GM18502 (cell line): ENCODE data around the gene CAMKMT.
"Not testable (repeated sequence)": the region's sequence is repeated elsewhere in the genome, so short reads cannot be mapped to it uniquely, and the experiment has no call there.

Source experiments
- ATAC-seq: cut with Tn5 transposase; IDR thresholded peaks from one replicate; pipeline ENCODE4 v1.9.1; 2021; ENCODE audit warnings: mild to moderate bottlenecking; ENCODE audit not compliant: unreplicated experiment, poor library complexity

Gene CAMKMT

DNA sequence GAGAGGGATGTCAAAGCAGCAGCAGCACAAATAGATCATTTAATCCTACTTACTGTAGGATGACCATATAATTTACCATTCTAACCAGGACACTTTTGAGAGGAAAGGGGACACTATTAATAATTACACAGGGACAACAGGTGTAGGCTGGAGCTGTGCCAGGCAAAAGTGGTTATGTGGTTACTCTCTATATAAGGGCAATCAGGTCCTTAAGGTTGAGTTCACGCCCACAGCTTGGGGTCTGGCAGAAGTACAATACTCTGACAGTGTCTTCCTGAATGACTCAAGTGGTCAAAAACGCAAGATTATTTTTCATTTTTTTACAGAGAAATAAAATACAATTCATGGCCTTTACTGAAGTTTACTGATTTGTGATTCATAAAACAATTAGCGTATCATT lies 3.2 kb upstream of the CAMKMT start:
- no peak for ATAC-seq

DNA sequence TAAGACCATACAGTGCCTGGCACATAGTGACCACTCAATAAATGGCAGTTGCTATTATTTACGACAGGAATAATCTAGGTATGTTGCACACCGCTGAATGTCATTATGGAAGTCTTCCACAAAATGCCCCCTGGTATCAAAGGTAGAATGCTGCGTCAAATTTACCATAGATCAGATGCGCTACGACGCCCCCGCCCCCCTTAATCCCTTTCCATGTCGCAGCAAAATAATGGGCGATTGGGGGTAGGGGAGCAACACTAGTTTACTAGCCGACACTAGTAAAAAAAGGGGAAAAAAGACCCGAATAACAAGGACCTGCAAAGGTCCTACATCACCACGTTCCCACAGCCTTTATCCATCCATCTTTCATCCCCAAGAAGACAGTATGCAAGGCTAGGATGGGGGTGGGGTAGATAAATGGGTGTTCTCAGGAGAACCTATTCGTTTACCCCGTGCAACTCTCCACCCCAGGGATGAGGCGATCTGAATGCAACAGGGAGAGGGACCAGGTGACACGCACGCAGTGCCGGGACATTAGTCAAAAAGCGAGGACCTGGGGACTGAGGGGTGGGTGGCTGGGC lies 908 bp upstream of the CAMKMT start:
- ATAC-seq, result no peak

DNA sequence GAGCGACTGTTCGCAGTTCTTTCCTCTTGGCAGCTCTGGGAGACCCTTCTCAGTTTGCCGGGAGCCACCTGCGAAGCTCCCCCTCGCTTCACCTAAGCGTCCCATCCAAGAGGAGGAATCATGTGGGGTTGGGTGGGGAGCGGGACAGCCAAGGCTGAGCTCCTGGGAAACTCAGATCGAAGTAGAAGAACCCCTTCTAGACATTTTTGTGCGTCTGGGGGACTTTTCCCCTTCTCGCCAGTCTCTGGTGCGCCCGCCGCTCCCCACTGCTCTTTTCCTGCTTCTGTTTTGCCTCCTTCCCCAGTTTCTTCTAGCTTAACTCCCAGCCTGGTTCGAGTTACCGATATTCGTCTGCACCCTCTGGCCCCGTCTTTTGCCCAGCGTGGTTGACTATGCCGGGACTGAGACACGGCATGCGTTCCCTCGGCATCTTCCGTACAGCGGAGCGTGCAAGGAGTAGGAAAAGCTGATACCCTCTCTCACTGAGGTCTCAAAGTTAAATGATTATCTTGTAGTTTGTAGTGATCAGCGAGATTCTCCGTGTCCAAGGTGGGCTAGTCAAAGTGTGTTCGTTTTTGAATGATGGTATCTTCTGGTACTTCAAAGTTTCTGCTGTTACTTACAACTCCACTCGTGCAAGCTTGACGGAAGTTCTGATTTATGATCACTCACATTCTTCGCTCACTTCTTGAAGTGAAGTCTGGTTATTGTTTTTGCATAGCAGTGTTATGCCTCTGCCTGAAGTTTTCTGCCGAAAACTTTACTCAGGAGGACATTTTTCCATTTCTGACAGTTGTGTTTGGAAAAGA lies 664 bp downstream of the CAMKMT start:
- peak; percentile 34 for ATAC-seq

DNA sequence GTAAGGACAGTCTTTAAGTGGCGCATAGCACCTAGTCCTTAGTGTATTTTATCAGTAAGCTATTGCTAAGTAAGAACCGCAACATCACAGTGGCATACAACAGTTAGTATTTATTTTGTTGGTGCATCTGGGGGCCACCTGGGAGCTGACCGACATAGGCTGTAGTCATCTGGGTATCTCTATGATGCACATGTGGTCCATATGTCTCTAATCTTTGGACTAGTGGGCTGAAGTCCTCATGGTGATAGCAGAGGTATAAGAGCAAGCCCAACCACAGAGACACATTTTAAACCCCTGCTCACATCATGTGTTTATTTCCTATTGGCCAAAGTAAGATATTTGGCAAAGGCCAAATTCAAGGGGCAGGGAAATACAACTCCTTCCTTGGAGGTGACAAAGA lies 2.9 kb downstream of the CAMKMT start:
- ATAC-seq, result no peak

DNA sequence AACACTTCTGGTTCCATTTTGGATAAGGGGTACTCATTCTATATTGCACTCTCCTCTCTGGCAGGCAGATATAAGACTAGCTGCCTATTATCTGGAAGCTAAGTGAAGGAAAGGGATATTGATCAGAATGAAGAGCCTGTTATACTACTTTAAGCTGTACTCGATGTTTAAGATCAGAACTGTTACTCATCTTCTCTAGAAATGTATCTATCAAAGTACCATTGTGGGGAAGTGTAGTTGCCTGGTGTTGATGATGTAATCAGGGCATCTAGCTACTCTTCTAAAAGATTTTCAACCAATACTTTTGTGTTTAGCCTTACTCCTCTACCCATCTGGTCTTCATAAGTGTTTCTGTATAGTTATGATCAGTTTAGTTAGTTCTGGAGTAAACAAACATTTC lies 5.8 kb downstream of the CAMKMT start:
- ATAC-seq, result no peak

DNA sequence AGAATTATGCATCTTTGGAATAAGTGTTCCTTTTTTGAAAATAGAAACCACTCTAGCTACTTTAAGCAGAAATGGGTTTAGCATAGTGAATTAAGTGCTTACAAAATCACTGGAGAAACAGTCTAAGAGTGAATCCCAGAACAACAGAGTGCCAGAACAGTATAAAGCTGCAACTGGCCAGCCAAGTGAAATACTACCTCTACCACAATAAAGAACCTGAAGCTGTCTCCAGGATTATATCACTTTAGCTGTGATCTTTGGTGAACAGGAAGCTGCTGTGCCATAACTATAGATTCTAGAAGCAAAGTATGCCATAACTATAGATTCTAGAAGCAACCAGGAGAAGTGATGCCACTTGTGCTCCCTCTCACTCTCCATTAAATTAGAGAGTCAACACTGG lies 7.6 kb downstream of the CAMKMT start:
- ATAC-seq, result no peak

DNA sequence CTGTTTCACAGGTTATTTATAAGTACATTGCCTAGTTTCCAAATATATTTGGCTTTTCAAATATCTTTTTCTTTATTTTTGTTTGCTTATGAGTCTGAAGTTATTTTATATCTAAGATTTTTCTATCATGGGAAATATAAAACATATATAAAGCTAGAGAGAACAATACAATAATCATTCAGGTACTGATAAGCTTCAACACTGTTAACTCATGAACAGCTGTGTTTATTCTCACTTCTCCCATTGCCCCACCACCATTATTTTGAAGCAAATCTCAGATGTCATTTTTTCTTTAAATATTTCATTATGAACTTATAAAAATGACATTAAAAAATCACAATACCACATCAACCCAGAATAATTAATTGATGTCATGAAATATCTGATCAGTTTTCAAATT lies 9.7 kb downstream of the CAMKMT start:
- no peak for ATAC-seq

DNA sequence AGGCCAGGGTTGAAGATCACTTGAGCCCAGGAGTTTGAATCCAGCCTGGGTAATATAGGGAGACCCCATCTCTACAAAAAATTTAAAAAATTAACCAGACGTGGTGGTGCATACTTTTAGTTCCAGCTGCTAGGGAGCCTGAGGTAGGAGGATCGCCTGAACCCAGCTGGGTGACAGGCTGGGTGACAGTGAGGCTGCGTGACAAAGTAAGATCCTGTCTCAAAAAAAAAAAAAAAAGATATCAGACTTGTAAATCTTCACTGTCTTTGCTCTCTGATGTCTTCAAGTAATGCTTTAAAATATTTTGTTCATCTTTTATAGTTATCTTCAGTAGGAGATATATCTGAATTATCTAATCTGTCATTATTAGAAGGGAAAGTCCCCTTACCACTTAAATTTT lies 10.5 kb downstream of the CAMKMT start:
- no peak for ATAC-seq

DNA sequence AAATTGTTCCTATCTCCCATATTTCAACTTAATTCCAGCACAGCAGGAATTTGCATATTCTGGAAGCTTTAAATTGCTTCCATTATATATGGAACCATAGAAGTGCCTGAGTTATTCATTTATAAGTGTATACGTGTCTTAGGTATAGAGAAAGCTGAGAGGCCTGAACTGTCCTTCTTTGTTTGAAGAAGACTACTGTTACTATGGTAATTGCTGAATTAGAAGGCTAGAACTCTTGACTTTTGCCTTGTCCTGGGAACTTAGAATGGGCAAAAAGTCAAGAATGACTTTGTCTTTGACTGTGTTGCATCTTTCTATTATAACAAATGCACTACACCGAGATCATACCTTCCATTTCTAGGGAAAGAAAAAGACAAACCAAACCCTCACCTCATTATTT lies 15.7 kb downstream of the CAMKMT start:
- no peak for ATAC-seq

DNA sequence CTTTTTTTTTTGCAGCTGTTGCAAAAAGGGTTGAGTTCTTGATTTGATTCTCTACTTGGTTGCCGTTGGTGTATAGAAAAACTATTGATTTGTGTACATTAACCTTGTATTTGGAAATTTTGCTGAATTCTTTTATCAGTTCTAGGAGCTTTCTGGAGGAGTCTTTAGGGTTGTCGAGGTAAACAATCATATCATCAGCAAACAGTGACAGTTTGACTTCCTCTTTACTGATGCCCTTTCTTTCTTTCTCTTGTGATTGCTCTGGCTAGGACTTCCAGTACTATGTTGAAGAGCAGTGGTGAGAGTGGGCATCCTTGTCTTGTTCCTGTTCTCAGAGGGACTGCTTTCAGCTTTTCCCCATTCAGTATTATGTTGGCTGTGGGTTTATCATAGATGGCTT lies 23.5 kb downstream of the CAMKMT start:
- ATAC-seq, result not testable (repeated sequence)

DNA sequence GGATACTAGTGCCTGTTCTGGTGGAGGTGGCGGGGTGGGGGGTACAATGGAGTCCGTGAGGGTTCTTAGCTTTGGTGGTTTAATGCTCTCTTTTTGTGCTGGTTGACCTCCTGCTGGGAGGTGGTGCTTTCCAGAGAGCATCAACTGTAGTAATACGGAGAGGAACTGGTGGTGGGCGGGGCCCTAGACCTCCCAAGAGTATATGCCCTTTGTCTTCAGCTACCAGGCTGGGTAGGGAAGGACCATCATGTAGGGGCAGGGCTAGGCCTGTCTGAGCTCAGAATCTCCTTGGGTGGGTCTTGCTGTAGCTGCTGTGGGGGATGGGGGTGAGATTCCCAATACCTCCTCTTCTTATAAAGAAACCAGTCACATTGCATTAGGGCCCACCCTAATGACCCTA lies 27.1 kb downstream of the CAMKMT start:
- ATAC-seq, result no peak

DNA sequence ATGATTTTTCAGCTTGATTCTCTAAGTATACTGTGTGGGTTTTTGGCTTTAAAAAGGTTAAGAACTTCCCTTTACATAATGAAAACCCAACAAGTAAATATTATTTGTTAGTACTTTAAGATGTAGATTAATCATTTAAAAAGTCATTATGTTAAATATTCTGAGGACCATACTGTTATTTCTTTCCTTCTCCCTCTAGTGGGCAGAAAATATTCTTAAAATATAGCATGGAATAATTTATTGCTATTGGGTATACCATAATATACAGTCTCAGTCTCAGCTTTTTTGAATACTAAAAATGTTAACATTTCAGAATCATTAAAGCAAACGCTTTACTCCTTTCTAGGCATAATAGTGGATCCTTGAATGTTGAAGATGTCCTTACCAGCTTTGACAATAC lies 28.1 kb downstream of the CAMKMT start:
- ATAC-seq, result no peak

DNA sequence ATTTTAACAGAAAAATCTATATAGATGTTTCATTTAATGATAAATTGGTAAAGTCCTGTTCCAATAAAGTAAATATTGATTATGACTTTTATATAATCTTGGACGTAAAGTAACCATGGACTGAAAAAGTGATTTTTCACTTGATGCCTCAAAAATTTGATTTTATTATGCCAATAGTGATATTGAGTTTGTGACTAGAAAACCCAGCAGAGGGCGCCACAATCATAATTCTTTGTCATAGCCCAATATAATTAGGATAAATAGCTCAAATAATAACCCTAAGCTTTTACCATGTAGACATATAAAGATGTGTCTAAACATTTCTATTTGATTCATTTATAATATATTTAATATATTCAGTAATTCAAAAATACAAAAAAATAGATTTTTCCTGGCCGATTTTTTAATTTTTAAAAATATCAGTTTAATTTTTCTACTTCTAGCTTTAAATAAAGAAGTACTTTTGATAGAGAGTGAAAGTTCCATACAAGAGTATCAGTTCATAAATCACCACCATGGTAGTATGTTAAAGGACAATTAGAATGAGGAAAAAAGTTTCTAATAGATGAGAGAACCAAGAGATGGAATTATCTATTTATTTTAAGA lies 30.7 kb downstream of the CAMKMT start:
- no peak for ATAC-seq

DNA sequence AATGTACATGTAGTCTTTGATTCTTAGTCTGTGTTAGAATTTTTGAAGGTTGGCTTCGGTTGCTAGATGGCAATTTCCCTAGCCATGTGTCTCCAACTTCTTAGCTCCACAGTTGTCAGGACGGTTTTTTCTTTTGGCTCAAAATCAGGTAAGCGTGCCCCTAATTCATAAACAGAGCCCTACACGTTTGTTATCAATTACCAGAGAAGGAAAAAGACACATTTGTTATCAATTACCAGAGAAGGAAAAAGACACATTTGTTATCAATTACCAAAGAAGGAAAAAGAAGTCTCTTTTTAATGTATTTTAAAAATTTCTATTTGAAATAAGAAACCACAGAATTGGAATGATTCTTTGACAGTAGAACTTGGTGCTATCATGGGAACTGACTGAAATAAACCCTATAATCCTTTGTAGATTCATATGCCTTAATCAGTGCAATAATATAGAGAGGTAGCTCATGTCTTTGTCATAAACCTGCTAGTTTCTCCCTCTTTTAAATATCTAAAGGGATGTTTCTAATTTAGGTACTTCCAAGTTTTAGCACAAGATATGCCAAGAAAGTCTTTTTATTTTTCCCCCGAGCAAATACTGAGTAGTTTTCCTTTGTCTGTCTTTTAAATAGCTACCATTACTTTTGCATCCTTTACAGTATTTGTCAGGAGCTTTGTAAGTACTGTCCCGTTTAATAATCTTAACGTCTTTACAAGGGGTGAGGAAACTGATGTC lies 35.9 kb downstream of the CAMKMT start:
- ATAC-seq, result no peak

DNA sequence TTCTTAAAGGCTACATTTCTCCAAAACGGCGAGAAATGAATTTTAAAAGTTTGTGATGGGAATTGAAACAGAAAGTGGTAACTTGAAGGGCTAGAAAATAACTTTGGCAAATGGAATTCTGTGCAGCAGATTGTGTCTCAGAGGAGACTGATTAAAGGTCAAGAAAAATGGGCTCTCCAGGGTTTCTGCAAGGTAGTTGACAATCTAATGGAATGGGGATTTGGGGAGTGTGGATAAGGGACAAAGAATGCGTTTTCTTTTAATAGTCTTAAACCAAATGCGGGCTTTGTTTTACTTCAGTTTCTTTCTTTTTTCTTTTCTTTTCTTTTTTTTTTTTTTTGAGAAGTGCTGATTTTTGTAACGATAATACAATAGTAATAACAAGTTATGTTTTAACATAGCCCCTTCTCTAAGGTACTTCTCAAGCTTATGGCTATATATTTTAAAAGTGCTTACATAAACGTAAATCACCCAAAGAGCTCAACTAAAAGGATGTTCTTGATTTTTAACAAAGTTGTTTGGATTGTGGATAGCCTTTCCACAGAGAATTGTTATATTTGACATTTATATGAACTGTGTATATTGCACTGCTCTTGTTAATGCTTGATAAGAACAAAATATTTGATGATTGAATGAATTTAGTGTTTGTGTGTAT lies 36.6 kb downstream of the CAMKMT start:
- ATAC-seq, result no peak

DNA sequence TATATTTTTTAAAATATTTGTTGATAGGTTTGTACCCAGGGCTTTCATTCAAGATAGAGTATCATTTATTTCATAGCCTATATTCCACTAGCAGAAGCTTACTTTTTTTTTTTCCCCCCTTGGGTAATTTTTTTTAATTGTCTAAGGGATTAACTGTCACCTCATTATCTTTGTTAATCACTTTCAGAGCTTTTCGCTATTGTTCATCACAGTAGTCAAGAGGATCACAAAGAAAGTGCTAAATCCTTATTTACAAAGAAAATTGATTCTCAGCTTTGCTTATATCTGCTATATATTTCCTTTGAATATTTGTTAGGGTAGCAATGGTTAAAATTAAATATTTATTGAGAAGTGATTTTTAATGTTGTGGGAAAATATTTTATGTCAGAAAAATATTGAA lies 59.0 kb downstream of the CAMKMT start:
- ATAC-seq, result no peak

DNA sequence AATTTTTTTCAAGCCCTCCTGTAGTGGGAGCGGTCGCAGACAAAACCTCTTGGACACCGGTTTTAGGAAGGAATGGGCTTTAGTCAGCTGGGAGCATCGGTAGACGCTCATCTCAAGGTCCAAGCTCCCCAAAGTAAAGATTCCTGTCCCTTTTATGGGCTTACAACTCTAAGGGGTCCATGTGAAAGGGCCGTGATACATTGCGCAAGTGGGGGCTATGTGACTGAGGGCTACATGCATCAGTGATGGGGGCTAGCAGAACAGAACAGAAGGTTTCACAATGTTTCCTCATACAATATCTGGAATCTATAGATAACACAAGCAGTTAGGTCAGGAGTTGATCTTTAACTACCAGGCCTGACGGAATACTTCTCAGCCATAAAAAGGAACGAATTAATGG lies 62.5 kb downstream of the CAMKMT start:
- ATAC-seq, result no peak

DNA sequence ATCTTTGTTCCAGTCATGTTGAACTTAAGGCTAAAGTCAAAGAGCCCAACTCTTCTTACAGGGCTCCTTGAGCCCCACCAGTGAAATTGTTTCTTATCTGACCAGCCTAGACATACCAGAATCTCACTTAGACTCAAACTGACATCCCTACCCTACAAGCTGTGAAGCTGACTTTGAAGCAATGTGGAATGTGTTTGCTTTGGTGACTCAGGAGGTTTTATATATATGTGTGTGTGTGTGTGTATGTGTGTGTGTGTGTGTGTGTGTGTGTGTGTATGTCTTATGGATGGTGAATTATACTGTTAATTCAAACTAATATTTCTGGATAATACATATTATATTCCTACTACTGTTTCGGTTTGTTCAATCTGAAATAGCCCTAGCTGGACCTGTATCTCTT lies 67.3 kb downstream of the CAMKMT start:
- no peak for ATAC-seq

DNA sequence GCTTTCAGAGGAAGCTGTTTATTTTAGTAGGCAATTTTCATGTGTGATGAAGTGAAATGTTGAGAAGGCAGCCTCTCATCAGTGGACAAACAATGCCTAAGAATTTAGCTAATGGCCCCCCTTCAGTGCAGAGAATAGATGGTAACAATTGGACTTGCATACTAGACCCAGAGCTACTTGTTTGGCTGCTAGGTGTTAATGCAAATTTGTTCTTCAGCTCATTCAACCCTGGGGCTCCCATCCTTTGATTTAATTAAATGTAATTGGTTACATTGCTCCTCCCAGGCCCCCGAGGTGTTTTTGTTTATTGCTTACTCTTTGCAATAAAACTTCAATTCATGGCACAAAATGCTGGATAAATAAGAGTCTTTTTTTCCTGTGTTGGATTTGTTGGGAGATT lies 68.6 kb downstream of the CAMKMT start:
- ATAC-seq, result no peak

DNA sequence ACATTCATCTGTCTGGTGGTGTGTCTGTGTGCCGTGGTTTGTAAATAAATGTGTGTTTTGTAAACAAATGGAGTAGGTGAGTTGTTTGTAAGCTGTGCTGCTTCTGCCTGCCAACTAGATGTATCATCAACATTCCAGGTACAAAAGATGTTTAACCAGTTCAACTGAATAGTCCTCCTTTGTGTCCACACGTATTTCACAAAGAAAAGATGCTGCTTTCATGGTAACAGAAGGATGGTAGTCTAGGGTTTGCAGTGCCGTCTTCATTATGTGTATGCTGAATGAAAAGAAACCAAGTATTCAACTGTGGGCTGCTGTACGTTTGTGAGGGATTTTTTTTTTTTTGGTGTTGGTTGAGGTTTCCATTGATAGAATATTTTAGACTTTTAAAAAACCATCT lies 72.1 kb downstream of the CAMKMT start:
- no peak for ATAC-seq

DNA sequence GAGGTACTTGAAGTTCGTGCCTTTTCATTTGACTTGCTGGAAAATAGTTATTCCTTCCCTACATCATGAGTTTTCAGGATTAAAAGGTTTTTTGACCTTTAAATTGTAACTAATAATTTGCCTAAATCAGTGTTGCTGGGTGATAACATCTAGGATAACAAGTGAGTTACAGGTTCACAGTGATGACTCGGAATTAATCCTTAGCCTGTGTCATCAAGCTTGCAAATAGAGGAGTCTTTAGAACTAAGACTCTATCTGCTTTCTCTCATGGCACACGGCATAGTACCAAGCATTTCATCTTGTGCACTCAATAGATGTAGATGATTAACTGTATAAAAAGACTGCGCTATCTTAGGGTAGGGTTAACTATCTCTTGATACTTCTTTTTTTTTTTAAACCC lies 79.5 kb downstream of the CAMKMT start:
- no peak for ATAC-seq
